ENCODE measurements around the gene JARID2. TPM values are rescaled to one million over a fixed set of nuclear protein-coding genes. Genes with fewer than 3 reads are reported as not detected.

JARID2 gene
- total RNA-seq, 4 donors from 2014 or later: 12.1 to 33.8 (median 17.0) TPM

GRCh38 chr6:15465212-15465611, 219.3 kb downstream of the JARID2 start:
- TF ChIP-seq POLR2A (IDR thresholded peaks at IDR 0.05): no peak
- no peak for TF ChIP-seq CTCF (IDR thresholded peaks at IDR 0.05)
- H3K36me3 ChIP-seq: peaks cover 0 to 14% (median 0%) of the 10 kb centered on the region in 3 donors
- peaks cover 0 to 4% (median 0%) of the 10 kb centered on the region in 4 donors for H3K4me1 ChIP-seq
- no peak overlapping the region for H3K27ac ChIP-seq
- no peak for DNase-seq
- no peak overlapping the region for H3K4me3 ChIP-seq
- no peaks in the 10 kb centered on the region for H3K9me3 ChIP-seq
- no peaks in the 10 kb centered on the region for H3K27me3 ChIP-seq

GRCh38 chr6:15470746-15471145, 224.9 kb downstream of the JARID2 start:
- peaks cover 0 to 17% (median 0%) of the 10 kb centered on the region in 3 donors for H3K36me3 ChIP-seq
- no peak overlapping the region for H3K4me3 ChIP-seq
- no peak for DNase-seq
- H3K4me1 ChIP-seq: peaks cover 0 to 5% (median 0%) of the 10 kb centered on the region in 4 donors
- no peak for TF ChIP-seq CTCF (IDR thresholded peaks at IDR 0.05)
- TF ChIP-seq POLR2A (IDR thresholded peaks at IDR 0.05): no peak
- H3K27ac ChIP-seq: no peak overlapping the region
- no peaks in the 10 kb centered on the region for H3K9me3 ChIP-seq
- no peaks in the 10 kb centered on the region for H3K27me3 ChIP-seq

GRCh38 chr6:15472621-15473020, 226.8 kb downstream of the JARID2 start:
- TF ChIP-seq CTCF (IDR thresholded peaks at IDR 0.05): no peak
- TF ChIP-seq POLR2A (IDR thresholded peaks at IDR 0.05): no peak
- Histone ChIP-seq H3K9me3 (no peaks in the 10 kb centered on the region), H3K27ac (no peak overlapping the region)

GRCh38 chr6:15473174-15473573, 227.3 kb downstream of the JARID2 start:
- Histone ChIP-seq H3K4me1 (peaks cover 0 to 5% (median 0%) of the 10 kb centered on the region in 4 donors), H3K4me3 (no peak overlapping the region), H3K9me3 (no peaks in the 10 kb centered on the region), H3K27me3 (no peaks in the 10 kb centered on the region), H3K36me3 (peaks cover 0 to 17% (median 0%) of the 10 kb centered on the region in 3 donors), H3K27ac (peak overlapping the region in 1 of 4 donors; percentile 13)
- TF ChIP-seq POLR2A (IDR thresholded peaks at IDR 0.05) (no peak), CTCF (IDR thresholded peaks at IDR 0.05) (no peak)
- no peak for DNase-seq

More at GRCh38 chr6:15472621-15473020, 226.8 kb downstream of the JARID2 start:
- DNase-seq: no peak
- no peaks in the 10 kb centered on the region for H3K27me3 ChIP-seq
- peaks cover 0 to 5% (median 0%) of the 10 kb centered on the region in 4 donors for H3K4me1 ChIP-seq
- H3K36me3 ChIP-seq: peaks cover 0 to 17% (median 0%) of the 10 kb centered on the region in 3 donors
- H3K4me3 ChIP-seq: no peak overlapping the region

- H3K9me3 ChIP-seq: no peaks in the 10 kb centered on the region
- TF ChIP-seq CTCF (IDR thresholded peaks at IDR 0.05): no peak
- no peak for TF ChIP-seq POLR2A (IDR thresholded peaks at IDR 0.05)
- H3K4me1 ChIP-seq: peaks cover 0 to 5% (median 0%) of the 10 kb centered on the region in 4 donors
- H3K36me3 ChIP-seq: peaks cover 0 to 11% (median 0%) of the 10 kb centered on the region in 3 donors
- H3K27me3 ChIP-seq: no peaks in the 10 kb centered on the region
- no peak for DNase-seq
- peak overlapping the region in 2 of 4 donors; percentile 8 to 13 for H3K27ac ChIP-seq
- no peak overlapping the region for H3K4me3 ChIP-seq
Measured at GRCh38 chr6:15473741-15474161, 227.9 kb downstream of the JARID2 start.

Measured in Peyer's patch (tissue), 4 donors.